DOHH2 (cell line): ENCODE measurements around the gene HLCS.

Source experiments
- CTCF ChIP-seq: fragments of 200-600 bp; sonication (generic); IDR thresholded peaks from one replicate; pipeline ENCODE4 v1.5.1; 2014; ENCODE audit warnings: antibody characterized with exemption, mild to moderate bottlenecking, low read depth, low read length; ENCODE audit not compliant: poor library complexity, severe bottlenecking
- EZH2phosphoT487 ChIP-seq: fragments of 200-600 bp; sonication (generic); IDR thresholded peaks from 2 replicates; pipeline ENCODE4 v1.6.1; 2017; ENCODE audit warnings: borderline replicate concordance, mild to moderate bottlenecking, antibody characterized with exemption, low read length, moderate library complexity, mixed read lengths

GRCh38 chr21:36725793-36726386 lies 240.6 kb downstream of the HLCS start:
- TF ChIP-seq EZH2phosphoT487: no peak
- no peak for TF ChIP-seq CTCF
